ENCODE results near the gene PABPN1L. TPM values are rescaled to one million over a fixed set of nuclear protein-coding genes. Genes with fewer than 3 reads are reported as not detected.

The PABPN1L gene
- total and polyA plus RNA-seq, 9 of the 15 experiments (the other 6 are each of a cell fraction or from before 2014, with no cell fraction given): 0.11 to 0.32 TPM; not detected in 7

DNA sequence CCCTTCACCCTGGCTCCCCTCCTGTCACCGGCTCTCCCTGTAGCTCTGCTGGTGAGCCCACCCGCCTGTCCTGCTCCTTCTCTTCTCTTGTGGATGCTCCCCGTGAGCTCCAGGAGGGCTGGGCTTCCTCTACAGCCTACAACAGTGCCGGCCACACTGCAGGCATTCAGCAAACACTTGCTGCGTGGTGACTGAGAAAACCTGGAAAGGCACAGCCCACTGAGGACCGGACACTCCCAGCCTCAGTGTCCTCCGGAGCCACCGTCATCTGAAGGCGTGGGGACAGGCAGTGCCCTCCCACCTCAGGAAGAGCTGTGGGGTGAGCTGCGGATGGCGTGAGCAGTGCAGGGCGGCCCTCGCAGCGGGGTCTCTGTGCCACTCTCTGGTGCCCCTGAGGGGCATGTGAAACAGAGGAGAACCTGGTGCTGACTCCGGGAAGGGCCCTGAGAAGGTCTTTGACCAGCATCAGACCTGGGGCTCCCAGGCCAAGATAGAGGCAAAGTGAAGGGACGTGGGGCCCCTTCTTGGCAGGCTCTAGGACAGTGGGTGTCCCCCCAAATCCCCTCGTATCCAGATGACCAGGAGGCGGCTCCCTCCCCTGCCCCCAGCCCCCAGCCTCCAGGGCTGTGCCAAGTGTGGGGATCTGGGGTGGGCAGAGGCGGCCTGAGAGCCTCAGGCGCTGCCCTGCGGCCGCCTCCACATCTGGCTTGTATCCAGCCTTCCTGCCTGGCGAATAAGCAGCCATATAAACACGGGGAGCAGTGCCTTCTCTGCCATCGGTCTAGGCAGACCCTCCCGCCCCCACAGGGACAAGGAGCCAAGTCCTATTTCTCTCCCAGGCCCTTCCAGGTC, 44.0 kb upstream of the PABPN1L start:
- WGBS (ENCODE audit: insufficient coverage, low coverage, missing lambda C conversion rate): 85% methylated on average over 17 of the region's 26 CpGs
- Histone ChIP-seq H3K9me3 (replicated peaks; ENCODE audit: control insufficient read depth, insufficient read depth, low read depth, low read length) (no peaks in the 10 kb centered on the region), H3K4me1 (replicated peaks in 1 of 2; ENCODE audit: control insufficient read depth in 2 of 2, insufficient read depth in 2 of 2, low read length in 2 of 2) (peaks cover 3 to 75% of the 10 kb centered on the region in 2 experiments; a peak in 4 of 5 replicates), H3K4me3 (no peak overlapping the region), H3K27me3 (ENCODE audit: control insufficient read depth in 2 of 2, insufficient read depth in 2 of 2, low read length in 2 of 2) (no peaks in the 10 kb centered on the region), H2AFZ (ENCODE audit: low read depth, low read length) (no peak overlapping the region), H4K20me1 (replicated peaks; ENCODE audit: control insufficient read depth, insufficient read depth, low read length) (peaks cover 83% of the 10 kb centered on the region), H3K9me1 (ENCODE audit: control insufficient read depth, insufficient read depth, low read length) (peaks cover 14% of the 10 kb centered on the region), H3K79me2 (ENCODE audit: control insufficient read depth, insufficient read depth, low read length) (peaks cover 90% of the 10 kb centered on the region), H3K36me3 (ENCODE audit: control insufficient read depth, insufficient read depth, low read length) (peaks cover 68% of the 10 kb centered on the region), H3K4me2 (ENCODE audit: insufficient read depth, low read length) (no peak overlapping the region), H3K27ac (ENCODE audit: extremely low read depth, low read depth, low read length) (no peak overlapping the region), H3K9ac (ENCODE audit: insufficient read depth in 1 of 2, low read depth in 2 of 2, low read length in 2 of 2) (peak overlapping the region in 1 of 2 experiments; percentile 2; a peak in 1 of 4 replicates)
- FAIRE-seq (no peak), DNase-seq (ENCODE audit: extremely low read depth in 1 of 4, low spot score in 3 of 4) (no peak), ATAC-seq (no peak)
- POLR2A ChIA-PET: interaction anchor here (0.7 to 0.8 kb wide), 3 partner anchors 13 to 62 kb away, joined by 3 read pairs; partner anchors contain the start of gene GALNS
- no TSS peak for BruUV-seq (replicated peaks)
- in situ Hi-C loops (cut with MboI): no loop called here
- CTCF ChIA-PET (ENCODE audit: low intra/inter-chr PET ratio): no interaction called here
- intact Hi-C loops (cut with micrococcal nuclease): no loop called here
- TF ChIP-seq RBM22 (IDR thresholded peaks at IDR 0.05; ENCODE audit: low read depth, low read length, poor library complexity, severe bottlenecking): peak; percentile 17
- no peak for TF ChIP-seq RBM17 (IDR thresholded peaks at IDR 0.05; ENCODE audit: borderline replicate concordance, low read depth, low read length)
- peak; percentile 38 for TF ChIP-seq POLR2G (IDR thresholded peaks at IDR 0.05; ENCODE audit: low read depth, low read length)

All from K562 (cell line).